ENCODE data around the gene TM7SF2.

TM7SF2 gene

DNA sequence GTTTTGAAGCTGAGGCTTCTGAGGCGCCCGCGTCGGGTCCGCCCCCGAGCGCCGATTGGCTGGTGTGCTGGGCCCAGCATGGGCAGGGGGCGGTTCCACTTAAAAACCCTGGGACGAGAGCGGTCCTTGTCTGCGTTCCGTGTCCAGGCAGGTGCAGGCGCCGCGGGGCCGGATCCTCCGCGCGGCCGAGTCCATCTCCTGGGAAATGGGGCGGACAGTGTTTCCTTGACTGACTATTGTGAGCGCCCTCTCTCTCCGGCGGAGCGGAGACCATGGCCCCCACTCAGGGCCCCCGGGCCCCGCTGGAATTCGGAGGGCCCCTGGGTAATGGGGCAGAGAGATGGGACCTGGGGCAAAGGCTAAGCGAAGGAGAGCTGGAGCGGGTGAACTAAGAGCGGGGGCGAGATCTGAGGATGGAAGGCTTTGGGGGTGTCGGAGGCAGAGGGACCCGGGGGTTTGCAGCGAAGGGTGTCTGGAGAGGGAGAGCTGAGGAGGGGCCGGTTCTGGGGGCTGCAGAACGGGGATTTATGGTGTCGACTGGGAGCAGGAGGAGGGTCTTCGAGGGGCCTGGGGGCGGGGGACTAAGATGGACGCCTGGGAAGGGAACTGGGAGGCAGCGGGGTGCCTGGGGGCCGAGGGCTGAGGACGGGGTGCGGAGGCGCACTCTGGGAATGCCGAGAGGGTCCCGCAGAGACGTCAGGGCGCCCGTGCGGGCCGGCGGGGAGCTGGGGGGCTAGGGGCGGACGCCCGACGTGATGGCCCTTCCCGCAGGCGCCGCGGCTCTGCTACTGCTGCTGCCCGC, at the start of gene TM7SF2:
Gene TM7SF2 (plus strand): TSS at position 129 of the 802 bp plus-strand sequence. CDS start 144 bp downstream, at position 273.
- peak; percentile 97 for DNase-seq

DNA sequence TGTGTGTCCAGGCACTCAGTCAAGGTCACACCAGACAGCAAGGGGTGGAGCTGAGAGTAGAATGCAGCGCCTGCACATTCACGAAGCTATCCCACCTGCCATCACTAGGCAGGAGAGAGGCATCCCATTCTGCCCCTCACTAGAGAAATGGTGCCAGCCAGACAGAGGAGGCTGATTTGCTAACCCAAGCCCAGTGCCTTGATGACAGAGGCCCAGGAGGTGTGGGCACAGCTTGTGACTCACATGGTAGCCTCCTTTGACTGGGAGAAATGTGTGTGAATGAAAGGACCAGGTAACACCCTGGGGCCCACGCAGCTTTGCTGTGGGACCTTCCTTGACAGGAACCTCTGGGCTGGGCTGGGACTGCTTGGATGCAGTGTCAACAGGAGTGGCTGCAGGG, 48.1 kb upstream of the TM7SF2 start:
- no peak for DNase-seq

- DNase-seq: no peak
Observed at GRCh38 chr11:65064847-65065240, 46.8 kb upstream of the TM7SF2 start.

GRCh38 chr11:65065851-65066250, 45.8 kb upstream of the TM7SF2 start:
- DNase-seq: no peak

DNA sequence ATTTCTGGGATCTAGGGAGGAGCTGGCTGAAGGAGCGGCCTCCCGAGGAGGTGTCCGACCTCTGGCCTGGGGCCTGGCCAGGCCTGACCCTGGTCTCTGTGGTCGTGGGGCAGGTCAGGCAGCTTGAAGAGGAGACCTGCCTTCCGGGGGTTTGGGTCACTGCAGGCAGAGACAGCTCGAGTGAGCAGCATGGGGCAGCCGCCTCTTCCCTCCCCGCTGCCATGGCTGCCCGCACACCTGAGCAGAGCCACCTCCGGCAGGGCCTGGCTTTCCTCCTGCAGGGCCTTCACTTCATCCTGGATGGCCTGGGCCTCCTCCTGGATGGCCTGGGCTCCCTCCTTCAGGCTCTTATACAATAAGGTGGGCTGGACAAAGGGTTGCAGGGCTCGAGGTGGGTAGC, 45.4 kb upstream of the TM7SF2 start:
- no peak for DNase-seq

GRCh38 chr11:65066805-65067291, 44.8 kb upstream of the TM7SF2 start:
- peak; percentile 65 for DNase-seq

- no peak for DNase-seq
Observed at GRCh38 chr11:65067446-65067845, 44.2 kb upstream of the TM7SF2 start.

DNA sequence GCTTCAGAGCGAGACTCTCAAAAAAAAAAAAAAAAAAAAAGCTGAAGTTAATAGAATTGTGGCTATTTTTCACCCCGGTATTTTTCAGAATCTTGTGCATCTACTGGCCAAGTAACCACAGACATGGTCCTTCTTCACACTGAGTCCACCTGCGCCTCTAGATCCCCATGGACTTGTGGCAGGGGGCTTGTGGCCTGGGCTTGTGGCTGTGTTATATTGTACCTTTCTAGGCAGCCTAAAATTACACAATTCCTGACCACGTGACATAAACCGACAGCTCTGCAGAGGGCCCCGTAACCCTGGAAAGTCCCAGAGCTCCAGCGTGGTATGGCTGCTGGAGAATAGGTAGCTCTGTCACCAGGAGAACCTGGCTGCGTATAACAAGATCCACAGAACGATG, 42.5 kb upstream of the TM7SF2 start:
- DNase-seq: no peak

GRCh38 chr11:65071907-65072630, 39.6 kb upstream of the TM7SF2 start:
- no peak for DNase-seq

- DNase-seq: no peak
Observed at GRCh38 chr11:65072631-65072966, 39.1 kb upstream of the TM7SF2 start.

GRCh38 chr11:65077451-65077850, 34.2 kb upstream of the TM7SF2 start:
- no peak for DNase-seq

DNA sequence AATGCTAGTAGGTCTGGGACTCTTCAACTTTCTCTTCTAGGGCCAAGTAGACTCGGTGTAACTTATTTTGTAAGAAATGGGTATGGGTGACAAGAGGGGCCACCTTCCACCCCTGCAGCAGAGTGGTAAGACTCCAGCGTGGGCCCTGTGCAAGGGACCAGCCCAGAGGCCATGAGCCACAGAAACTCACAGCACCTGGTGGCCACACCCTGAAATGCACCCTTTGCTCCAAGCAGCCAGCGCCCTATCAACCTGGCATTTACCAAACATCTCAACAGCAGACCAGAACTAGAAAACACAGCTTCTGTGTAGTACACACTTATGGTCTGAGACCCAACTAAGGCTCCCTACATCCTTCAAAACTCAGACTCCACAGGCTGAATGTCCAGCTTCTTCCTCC, 33.5 kb upstream of the TM7SF2 start:
- DNase-seq: no peak

DNA sequence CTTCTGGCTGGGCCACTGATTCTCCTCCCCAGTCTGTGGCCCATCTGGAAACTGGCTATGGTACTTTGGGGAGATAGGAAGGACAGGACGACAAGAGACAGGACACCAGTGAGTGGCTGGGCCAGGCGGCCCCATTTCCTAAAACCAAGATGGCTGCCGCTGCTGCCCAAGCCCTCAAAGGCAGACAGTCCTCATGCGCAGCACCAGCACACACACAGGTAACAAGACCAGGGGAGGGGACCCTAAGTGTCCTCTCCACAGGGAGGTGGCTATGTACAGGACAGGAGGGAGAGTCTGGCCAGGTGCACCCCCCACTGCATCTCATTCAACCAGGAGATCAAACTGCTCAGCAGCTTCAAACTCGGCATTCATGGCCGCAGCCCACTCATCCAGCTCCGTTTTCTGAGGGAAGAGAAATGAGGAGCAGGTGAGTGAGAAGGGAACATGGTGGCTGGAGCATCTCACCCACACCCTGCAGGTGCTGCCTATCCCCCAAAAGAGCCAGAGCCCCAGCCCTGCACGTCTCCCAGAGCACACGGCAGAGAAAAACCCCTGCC, 32.8 kb upstream of the TM7SF2 start:
- no peak for DNase-seq

DNA sequence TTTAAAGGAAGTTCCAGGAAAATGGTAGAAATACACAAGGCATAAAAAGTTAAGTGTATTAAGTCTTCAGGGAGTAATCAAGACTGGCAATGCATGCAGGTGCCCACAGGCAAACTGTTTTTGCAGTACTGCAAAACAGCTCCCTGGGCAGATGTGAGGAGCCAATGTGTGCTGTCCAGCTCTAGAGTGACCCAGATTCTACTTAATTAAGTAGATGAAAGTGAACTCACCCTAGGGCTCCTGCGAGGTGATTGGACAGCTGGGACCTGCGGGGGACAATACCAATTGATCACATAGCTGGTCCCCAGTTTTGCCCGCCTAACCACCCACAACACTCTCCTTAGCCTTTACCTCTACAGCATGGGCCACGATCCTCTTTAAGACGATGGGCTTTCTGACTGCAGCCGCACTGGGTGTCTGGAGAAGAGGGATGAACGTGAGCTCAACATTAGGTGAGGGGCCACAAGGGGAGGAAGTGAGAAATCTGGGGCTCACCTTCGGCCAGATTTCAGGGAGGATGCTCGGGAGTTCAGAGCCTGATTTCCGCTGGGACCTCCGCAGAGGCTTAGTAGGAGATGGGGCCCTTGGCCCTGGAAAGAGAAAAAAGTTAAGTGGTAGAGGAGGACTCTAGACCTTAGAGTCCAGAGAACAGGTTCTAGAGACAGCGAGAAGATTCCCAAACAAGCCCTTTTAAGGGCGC, 28.4 kb upstream of the TM7SF2 start:
- DNase-seq: no peak

- peak; percentile 92 for DNase-seq
Observed at GRCh38 chr11:65083834-65084597, 27.7 kb upstream of the TM7SF2 start, which contains the start of the genes CDCA5 and ZFPL1. TSS of gene CDCA5 (minus strand) at chr11:65084040. CDS start at chr11:65083978, 62 bp downstream. TSS of gene ZFPL1 (plus strand) at chr11:65084222. CDS start at chr11:65084699, 477 bp downstream.

GRCh38 chr11:65084598-65085375, 26.9 kb upstream of the TM7SF2 start:
- no peak for DNase-seq

GRCh38 chr11:65085446-65085845, 26.2 kb upstream of the TM7SF2 start:
- DNase-seq: no peak

DNA sequence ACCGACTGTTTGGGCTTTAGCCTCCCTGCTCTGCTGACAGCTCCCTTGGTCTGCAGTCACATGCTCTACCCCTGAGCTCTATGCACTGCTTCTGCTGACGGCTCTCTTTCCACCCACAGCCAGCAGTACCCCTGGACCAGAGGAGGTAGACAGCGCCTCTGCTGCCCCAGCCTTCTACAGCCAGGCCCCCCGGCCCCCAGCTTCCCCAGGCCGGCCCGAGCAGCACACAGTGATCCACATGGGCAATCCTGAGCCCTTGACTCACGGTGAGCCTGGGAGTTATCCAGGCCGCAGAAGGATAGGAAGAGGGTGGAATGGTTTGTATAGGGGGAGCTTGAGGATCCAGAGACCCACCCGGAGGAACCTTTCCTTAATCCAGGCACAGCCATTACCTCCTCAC, 24.9 kb upstream of the TM7SF2 start:
- DNase-seq: no peak

GRCh38 chr11:65087216-65087615, 24.5 kb upstream of the TM7SF2 start:
- DNase-seq: no peak

GRCh38 chr11:65087827-65088226, 23.8 kb upstream of the TM7SF2 start:
- no peak for DNase-seq

DNA sequence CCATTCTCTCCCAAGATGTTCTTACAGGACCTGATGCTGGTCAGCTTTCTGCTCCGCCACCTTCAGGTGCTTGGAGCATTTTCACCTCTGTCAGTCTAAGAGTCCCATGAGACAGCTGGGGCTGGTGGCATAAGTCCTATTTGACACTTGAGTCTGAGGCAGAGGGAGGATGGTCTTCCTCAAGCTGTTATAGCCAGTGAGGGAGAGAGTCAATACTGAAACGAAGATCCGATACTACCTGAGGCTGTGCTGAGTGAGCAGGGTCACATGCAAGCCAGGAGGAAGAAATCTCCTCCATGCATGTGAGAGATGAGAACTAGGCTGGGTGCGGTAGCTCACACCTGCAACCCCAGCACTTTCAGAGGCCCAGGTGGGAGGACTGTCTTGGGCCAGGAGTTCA, 22.1 kb upstream of the TM7SF2 start:
- no peak for DNase-seq

DNA sequence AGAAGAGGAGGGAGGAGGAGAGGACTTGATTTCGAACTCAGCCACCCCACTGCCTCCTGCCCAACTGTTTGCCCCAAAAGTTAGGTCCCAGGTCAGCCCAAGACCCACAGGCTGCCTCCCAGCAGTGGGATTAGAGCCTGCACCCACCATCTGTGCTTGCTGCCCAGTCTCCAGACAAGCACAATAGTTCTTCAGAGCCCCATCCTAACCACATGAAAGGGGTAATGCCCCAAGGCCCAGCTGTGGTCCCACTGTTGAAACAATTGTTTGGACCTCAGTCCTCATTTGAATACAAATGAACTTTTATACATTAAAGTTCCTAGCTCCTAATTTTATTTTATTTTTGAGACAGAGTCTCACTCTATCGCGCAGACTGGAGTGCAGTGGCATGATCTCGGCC, 21.0 kb upstream of the TM7SF2 start:
- no peak for DNase-seq

Measured in NCI-H510A (cell line).